SK-N-SH (cell line): Measurements from ENCODE around the gene TRIM7. TPM values are rescaled to one million over a fixed set of nuclear protein-coding genes. Genes with fewer than 3 reads are reported as not detected.

ENCODE experiments used
- CTCF ChIA-PET: fragments of 300-600, 350-600 bp; formaldehyde crosslinking; extraction: SDS; loops from one replicate; lab custom pipeline; 2021; lab: Yijun Ruan, JAX
- POLR2A ChIA-PET: fragments of 350-600 bp; sonication (Branson Sonifier 250); formaldehyde crosslinking; extraction: SDS; loops from one replicate; lab custom pipeline; 2020; ENCODE audit warnings: antibody characterized with exemption, inconsistent platforms; lab: Yijun Ruan, JAX
- DNase-seq: peaks from one replicate; pipeline ENCODE4 v3.0.0; 2012
- H2AFZ ChIP-seq: fragments of 200-600 bp; sonication (generic); 2 replicates; pipeline ENCODE4 v1.8.1; 2016; ENCODE audit warnings: antibody characterized with exemption, mild to moderate bottlenecking, low read depth
- H3F3A ChIP-seq: fragments of 200-600 bp; sonication (generic); replicated peaks from 2 replicates; pipeline ENCODE3; 2016; ENCODE audit warnings: antibody characterized with exemption, mild to moderate bottlenecking; ENCODE audit not compliant: insufficient read depth
- H3K27ac ChIP-seq, 2 experiments: fragments of 200-500 bp in 1 of 2; fragments of 200-600 bp in 1 of 2; sonication (Bioruptor generic) in 1 of 2; sonication (generic), shearing (Covaris generic) in 1 of 2; 2 replicates each; pipeline versions ENCODE4 v1.5.1 to v1.6.1; 2014 to 2016; ENCODE audit warnings: low read depth in 2 of 2, inconsistent platforms in 1 of 2, low read length in 1 of 2, mild to moderate bottlenecking in 1 of 2, mixed read lengths in 1 of 2
- H3K27me3 ChIP-seq: fragments of 200-600 bp; sonication (generic), shearing (Covaris generic); 2 replicates; pipeline ENCODE4 v1.6.1; 2016; ENCODE audit warnings: mixed run types; ENCODE audit not compliant: insufficient read depth
- H3K36me3 ChIP-seq, 2 experiments: fragments of 200-500 bp in 1 of 2; fragments of 200-600 bp in 1 of 2; sonication (Bioruptor generic) in 1 of 2; sonication (generic) in 1 of 2; replicated peaks in 1 of 2; 2 replicates each; pipeline versions ENCODE3 to v1.5.1; 2014 to 2016; ENCODE audit warnings: low read length in 1 of 2, mild to moderate bottlenecking in 1 of 2; ENCODE audit not compliant: insufficient read depth in 2 of 2, control insufficient read depth in 1 of 2
- H3K4me1 ChIP-seq, 2 experiments: fragments of 200-500 bp in 1 of 2; fragments of 200-600 bp in 1 of 2; sonication (Bioruptor generic) in 1 of 2; sonication (generic), shearing (Covaris generic) in 1 of 2; 2 replicates each; pipeline versions ENCODE4 v1.5.1 to v1.6.1; 2014 to 2016; ENCODE audit warnings: low read depth in 1 of 2, low read length in 1 of 2, mixed run types in 1 of 2; ENCODE audit not compliant: insufficient read depth in 2 of 2, control insufficient read depth in 1 of 2
- H3K4me2 ChIP-seq: fragments of 200-600 bp; sonication (generic), shearing (Covaris generic); 2 replicates; pipeline ENCODE4 v1.6.1; 2017; ENCODE audit warnings: mixed run types
- H3K4me3 ChIP-seq, 2 experiments: fragments of 200-500 bp in 1 of 2; fragments of 200-600 bp in 1 of 2; sonication (Bioruptor generic) in 1 of 2; sonication (generic), shearing (Covaris generic) in 1 of 2; 2 replicates each; pipeline versions ENCODE4 v1.5.1 to v1.8.1; 2014 to 2016; ENCODE audit warnings: low read depth in 2 of 2, inconsistent platforms in 1 of 2, low read length in 1 of 2, mild to moderate bottlenecking in 1 of 2, mixed read lengths in 1 of 2, moderate library complexity in 1 of 2
- H3K79me2 ChIP-seq: fragments of 200-600 bp; sonication (generic); 2 replicates; pipeline ENCODE4 v1.8.1; 2017; ENCODE audit warnings: mild to moderate bottlenecking; ENCODE audit not compliant: insufficient read depth
- H3K9ac ChIP-seq: fragments of 200-600 bp; sonication (generic); 2 replicates; pipeline ENCODE4 v1.6.1; 2017; ENCODE audit warnings: mixed run types
- H3K9me2 ChIP-seq: fragments of 200-600 bp; sonication (generic); 2 replicates; pipeline ENCODE4 v1.6.1; 2017; ENCODE audit warnings: mixed run types
- H3K9me3 ChIP-seq: fragments of 200-600 bp; sonication (generic); 2 replicates; pipeline ENCODE4 v1.6.1; 2017; ENCODE audit warnings: mixed run types, mild to moderate bottlenecking, moderate library complexity
- H4K20me1 ChIP-seq: fragments of 200-600 bp; sonication (generic); 2 replicates; pipeline ENCODE4 v1.6.1; 2017; ENCODE audit warnings: mild to moderate bottlenecking, mixed run types; ENCODE audit not compliant: insufficient read depth
- CHD2 ChIP-seq: fragments of 150-350 bp; IDR thresholded peaks from 2 replicates; pipeline ENCODE4 v1.6.1; 2018; ENCODE audit warnings: low read length; ENCODE audit not compliant: partially characterized antibody
- CTCF ChIP-seq: fragments of 200-600 bp; sonication (generic); IDR thresholded peaks from 2 replicates; pipeline ENCODE4 v1.6.1; 2017; ENCODE audit warnings: antibody characterized with exemption, mild to moderate bottlenecking, moderate library complexity
- EP300 ChIP-seq, 2 experiments: IDR thresholded peaks; 2 replicates each; pipeline versions ENCODE4 v1.4.0 to v1.6.1; 2012; ENCODE audit warnings: borderline replicate concordance in 1 of 2, low read depth in 1 of 2, low read length in 1 of 2
- EZH2phosphoT487 ChIP-seq: fragments of 200-600 bp; sonication (generic); IDR thresholded peaks from 2 replicates; pipeline ENCODE4 v1.6.1; 2017; ENCODE audit warnings: low read depth, mixed run types, mild to moderate bottlenecking, antibody characterized with exemption, moderate library complexity, borderline replicate concordance
- FOSL2 ChIP-seq: IDR thresholded peaks from 2 replicates; pipeline ENCODE4 v1.4.0; 2012; ENCODE audit warnings: low read depth, mild to moderate bottlenecking, moderate library complexity, borderline replicate concordance
- MEF2A ChIP-seq: IDR thresholded peaks from 2 replicates; pipeline ENCODE4 v1.4.0; 2012; ENCODE audit warnings: low read depth, borderline replicate concordance
- MXI1 ChIP-seq: IDR thresholded peaks from 2 replicates; pipeline ENCODE4 v1.6.1; 2012; ENCODE audit warnings: mild to moderate bottlenecking, low read depth, low read length, improper control_type of control experiment
- POLR2AphosphoS5 ChIP-seq: IDR thresholded peaks from 2 replicates; pipeline ENCODE4 v1.6.1; 2012; ENCODE audit warnings: low read depth, low read length
- RAD21 ChIP-seq: IDR thresholded peaks from 2 replicates; pipeline ENCODE4 v1.6.1; 2012; ENCODE audit warnings: mild to moderate bottlenecking, low read length
- RCOR1 ChIP-seq: fragments of 150-350 bp; IDR thresholded peaks from 2 replicates; pipeline ENCODE4 v1.6.1; 2017; ENCODE audit warnings: antibody characterized with exemption, low read length
- RXRA ChIP-seq: IDR thresholded peaks from 2 replicates; pipeline ENCODE4 v1.4.0; 2012; ENCODE audit warnings: low read depth, mild to moderate bottlenecking, borderline replicate concordance
- SIN3A ChIP-seq: IDR thresholded peaks from 2 replicates; pipeline ENCODE4 v1.6.1; 2012; ENCODE audit warnings: low read depth, mild to moderate bottlenecking, low read length, moderate library complexity, borderline replicate concordance
- TAF1 ChIP-seq: IDR thresholded peaks from 2 replicates; pipeline ENCODE4 v1.6.1; 2012; ENCODE audit warnings: low read depth, mild to moderate bottlenecking, low read length, moderate library complexity, borderline replicate concordance
- TCF12 ChIP-seq: IDR thresholded peaks from 2 replicates; pipeline ENCODE4 v1.4.0; 2012
- TEAD4 ChIP-seq: IDR thresholded peaks from 2 replicates; pipeline ENCODE4 v1.4.0; 2012; ENCODE audit warnings: mild to moderate bottlenecking, borderline replicate concordance; ENCODE audit not compliant: insufficient read depth
- USF1 ChIP-seq: IDR thresholded peaks from 2 replicates; pipeline ENCODE4 v1.4.0; 2012; ENCODE audit warnings: low read depth, borderline replicate concordance
- YY1 ChIP-seq: IDR thresholded peaks from 2 replicates; pipeline ENCODE4 v1.4.0; 2012; ENCODE audit warnings: low read depth, mild to moderate bottlenecking
- ZBTB33 ChIP-seq: IDR thresholded peaks from 2 replicates; pipeline ENCODE4 v1.4.0; 2012; ENCODE audit warnings: low read depth, borderline replicate concordance
- WGBS: methylation state at CpG from one replicate; pipeline ENCODE4 v1.1.6; 2017; ENCODE audit warnings: low lambda C conversion rate; 5-methylcytosine and 5-hydroxymethylcytosine counted together
- polyA plus RNA-seq, 3 experiments: library from polyadenylated mRNA; depleted of rRNA; stranded (reverse); fragments of >200 nt; gene quantifications; 2 replicates each; pipeline ENCODE4 v1.2.3, GENCODE V29; 2012
- TF ChIP-seq, protein P1 (sequence below): IDR thresholded peaks from 2 replicates; pipeline ENCODE4 v1.4.0; 2012; ENCODE audit warnings: low read depth

TRIM7 gene
- polyA plus RNA-seq, 1 of the 3 experiments (the other 2 are of a cell fraction), result 3.5 TPM

DNA sequence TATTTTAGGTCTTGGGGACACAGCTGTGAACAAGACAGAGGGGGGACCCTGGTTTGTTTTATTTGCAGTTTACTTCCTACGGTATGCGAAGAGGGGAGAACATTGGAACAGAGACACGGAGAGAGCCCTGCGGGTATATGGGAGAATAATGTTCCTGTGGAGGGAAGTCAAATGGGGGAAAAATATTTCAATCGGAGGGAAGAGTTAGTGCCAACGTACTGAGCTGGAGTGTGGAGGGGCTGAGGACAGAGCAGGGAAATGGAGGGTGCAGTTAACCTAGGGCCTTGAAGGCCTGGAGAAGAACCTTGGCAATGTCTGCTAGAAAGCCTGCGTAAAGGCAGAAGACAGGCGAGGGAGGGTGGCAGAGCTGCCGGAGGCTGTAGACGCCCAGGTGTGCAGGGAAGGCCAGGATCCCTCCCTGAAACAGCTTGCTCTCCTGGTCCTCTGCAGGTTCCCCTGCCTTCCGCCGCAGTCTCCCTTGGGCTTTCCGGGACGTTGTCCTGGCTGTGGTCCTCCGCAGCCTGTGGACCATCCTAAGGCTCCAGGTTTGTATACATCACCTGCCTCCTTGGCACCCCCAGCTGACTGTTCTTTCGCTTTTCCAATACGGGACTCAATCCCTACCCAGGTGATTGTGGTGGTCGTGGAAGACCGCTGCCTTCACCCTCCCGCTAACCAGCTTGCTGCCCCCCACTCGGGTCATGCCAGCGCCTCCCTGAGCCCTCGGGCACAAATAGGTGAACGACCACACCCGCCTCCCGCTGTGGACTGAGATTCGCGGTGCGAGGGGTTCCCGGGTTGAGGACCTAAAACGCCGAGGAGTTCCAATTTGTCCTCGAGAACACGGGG lies 40.7 kb upstream of the TRIM7 start:
- Histone ChIP-seq H3K79me2 (peaks cover 81% of the 10 kb centered on the region), H3K4me1 (peaks cover 22 to 35% of the 10 kb centered on the region in 2 experiments; a peak in 3 of 4 replicates), H4K20me1 (peaks cover 54% of the 10 kb centered on the region), H3K27ac (peak overlapping the region; percentile 91 to 96), H3K9me2 (no peaks in the 10 kb centered on the region)
- CTCF ChIA-PET, result interaction anchor here (0.7 to 1.8 kb wide), 3 partner anchors 11 to 62 kb away, joined by 3 to 6 read pairs (median 4); no protein-coding TSS in a partner anchor
- DNase-seq, result peak; percentile 33
- TF ChIP-seq MEF2A (no peak), EZH2phosphoT487 (no peak), EP300 (IDR thresholded peaks at IDR 0.05; ENCODE audit: borderline replicate concordance in 1 of 2, low read depth in 1 of 2, low read length in 1 of 2) (no peak), SIN3A (no peak)
- TF ChIP-seq, protein P1, sequence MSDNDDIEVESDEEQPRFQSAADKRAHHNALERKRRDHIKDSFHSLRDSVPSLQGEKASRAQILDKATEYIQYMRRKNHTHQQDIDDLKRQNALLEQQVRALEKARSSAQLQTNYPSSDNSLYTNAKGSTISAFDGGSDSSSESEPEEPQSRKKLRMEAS, result no peak
- TF ChIP-seq, all 33 proteins: peak for 0
- 41% methylated on average over 20 of the region's 34 CpGs for WGBS
- H3K9ac ChIP-seq, result peak overlapping the region; percentile 98
- H3K9me3 ChIP-seq, result no peaks in the 10 kb centered on the region
- peaks cover 10 to 38% of the 10 kb centered on the region in 2 experiments for H3K36me3 ChIP-seq
- no peaks in the 10 kb centered on the region for H3K27me3 ChIP-seq
- H3K4me3 ChIP-seq, result peak overlapping the region; percentile 85 to 89
- peak overlapping the region; percentile 64 for H2AFZ ChIP-seq
- H3F3A ChIP-seq, result peaks cover 45% of the 10 kb centered on the region
- POLR2A ChIA-PET, result interaction anchor here (1.5 to 2.1 kb wide), 2 partner anchors 11 to 22 kb away, joined by 7 to 9 read pairs; no protein-coding TSS in a partner anchor
- peak overlapping the region; percentile 96 for H3K4me2 ChIP-seq

GRCh38 chr5:181243564-181244343 lies 38.8 kb upstream of the TRIM7 start, which contains the start of gene RACK1:
TSS of gene RACK1 (minus strand) at chr5:181243906. CDS start at chr5:181243800, 106 bp downstream.
- Histone ChIP-seq H3K9me2 (no peaks in the 10 kb centered on the region), H3K4me1 (peaks cover 20 to 37% of the 10 kb centered on the region in 2 experiments; a peak in 3 of 4 replicates), H3K9ac (peak within 1 kb of the TSS; percentile 98), H3K4me3 (peak within 1 kb of the TSS; percentile 79 to 82), H3F3A (peaks cover 60% of the 10 kb centered on the region), H3K9me3 (no peaks in the 10 kb centered on the region), H3K4me2 (peak within 1 kb of the TSS; percentile 85), H3K27ac (peak within 1 kb of the TSS; percentile 96 to 98), H3K79me2 (peaks cover 81% of the 10 kb centered on the region), H2AFZ (peak within 1 kb of the TSS; percentile 91), H3K36me3 (peaks cover 20 to 40% of the 10 kb centered on the region in 2 experiments), H4K20me1 (peaks cover 54% of the 10 kb centered on the region), H3K27me3 (no peaks in the 10 kb centered on the region)
- peak; percentile 84 for DNase-seq
- CTCF ChIA-PET, result interaction anchor here (1.2 to 1.8 kb wide), 2 partner anchors 16 to 59 kb away, joined by 3 to 5 read pairs; no protein-coding TSS in a partner anchor
- POLR2A ChIA-PET, result interaction anchor here (0.9 to 2.1 kb wide), 8 partner anchors 9 to 52 kb away, joined by 3 to 20 read pairs (median 6); partner anchors contain the start of genes TRIM41, TRIM52 and TRIM7
- WGBS, result 0% methylated on average over 40 of the region's 50 CpGs
- TF ChIP-seq RCOR1 (0 out of 2 replicates have a peak, but pooled peaks have one; percentile 18), TAF1 (peak; percentile 100), ZBTB33 (0 out of 2 replicates have a peak, but pooled peaks have one; percentile 21), MXI1 (peak; percentile 86), YY1 (peak; percentile 99), RAD21 (no peak), RXRA (no peak), USF1 (no peak), TEAD4 (peak; percentile 51; the same call in 1 of the 2 replicates), FOSL2 (no peak), POLR2AphosphoS5 (peak; percentile 99), CTCF (no peak), TCF12 (no peak; the same call in 1 of the 2 replicates), CHD2 (peak; percentile 55)
